AG04450 (cell line): ENCODE results near the gene USP20. TPM values are rescaled to one million over a fixed set of nuclear protein-coding genes. Genes with fewer than 3 reads are reported as not detected.

Source experiments
- CTCF ChIA-PET: fragments of 300-600, 350-600 bp; formaldehyde crosslinking; extraction: SDS; loops from one replicate; lab custom pipeline; 2022; ENCODE audit warnings: antibody characterized with exemption, inconsistent platforms; lab: Charles Lee
- POLR2A ChIA-PET: fragments of 350-600 bp; formaldehyde crosslinking; extraction: SDS; loops from one replicate; lab custom pipeline; 2021; ENCODE audit warnings: antibody characterized with exemption, inconsistent platforms; lab: Yijun Ruan, JAX
- DNase-seq: peaks from one replicate; pipeline ENCODE4 v3.0.0-alpha.2; 2011; ENCODE audit warnings: low read depth, low spot score
- H3K27ac ChIP-seq: one replicate; pipeline ENCODE4 v1.5.1; 2012; ENCODE audit warnings: low read depth, low read length, control low read depth
- H3K27me3 ChIP-seq: one replicate; pipeline ENCODE4 v1.6.0; 2012; ENCODE audit warnings: low read length; ENCODE audit not compliant: control insufficient read depth, insufficient read depth
- H3K4me3 ChIP-seq: 2 replicates; pipeline ENCODE4 v1.5.1; 2011; ENCODE audit warnings: mild to moderate bottlenecking, low read depth, low read length, control low read depth
- H3K9me3 ChIP-seq: 2 replicates; pipeline ENCODE4 v1.5.1; 2012; ENCODE audit warnings: low read length; ENCODE audit not compliant: control insufficient read depth, insufficient read depth
- polyA plus RNA-seq: library from polyadenylated mRNA; depleted of rRNA; stranded (reverse); fragments of >200 nt; gene quantifications from 2 replicates; pipeline ENCODE4 v1.2.3, GENCODE V29; 2011
- TF ChIP-seq, protein P1 (sequence below): IDR thresholded peaks from 2 replicates; pipeline ENCODE4 v1.5.1; 2011; ENCODE audit warnings: low read depth, low read length, control low read depth, inconsistent platforms

USP20 gene
- polyA plus RNA-seq, 1 experiment: 10.3 TPM

DNA sequence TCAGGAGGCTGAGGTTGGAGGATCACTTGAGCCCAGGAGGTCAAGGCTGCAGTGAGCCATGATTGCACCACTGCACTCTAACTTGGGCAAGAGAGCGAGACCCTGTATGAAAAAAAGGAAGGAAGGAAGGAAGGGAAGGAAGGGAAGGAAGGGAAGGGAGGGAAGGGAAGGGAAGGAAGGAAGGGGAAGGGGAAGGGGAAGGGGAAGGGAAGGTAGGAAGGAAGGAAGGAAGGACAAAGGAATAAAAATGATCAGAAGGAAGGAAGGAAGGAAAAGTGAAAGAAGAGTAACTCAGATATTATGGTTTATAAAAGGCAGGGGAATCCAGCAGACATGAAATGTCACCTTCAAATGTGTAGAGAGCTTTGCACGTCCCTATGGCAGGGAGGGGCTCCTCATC is 64.4 kb downstream of the USP20 start:
- POLR2A ChIA-PET: no interaction called here
- H3K4me3 ChIP-seq: no peak overlapping the region
- no peak overlapping the region for H3K27ac ChIP-seq
- no peak for DNase-seq
- H3K9me3 ChIP-seq: no peaks in the 10 kb centered on the region; the same call in 1 of the 2 replicates
- H3K27me3 ChIP-seq: no peaks in the 10 kb centered on the region
- TF ChIP-seq, protein P1, sequence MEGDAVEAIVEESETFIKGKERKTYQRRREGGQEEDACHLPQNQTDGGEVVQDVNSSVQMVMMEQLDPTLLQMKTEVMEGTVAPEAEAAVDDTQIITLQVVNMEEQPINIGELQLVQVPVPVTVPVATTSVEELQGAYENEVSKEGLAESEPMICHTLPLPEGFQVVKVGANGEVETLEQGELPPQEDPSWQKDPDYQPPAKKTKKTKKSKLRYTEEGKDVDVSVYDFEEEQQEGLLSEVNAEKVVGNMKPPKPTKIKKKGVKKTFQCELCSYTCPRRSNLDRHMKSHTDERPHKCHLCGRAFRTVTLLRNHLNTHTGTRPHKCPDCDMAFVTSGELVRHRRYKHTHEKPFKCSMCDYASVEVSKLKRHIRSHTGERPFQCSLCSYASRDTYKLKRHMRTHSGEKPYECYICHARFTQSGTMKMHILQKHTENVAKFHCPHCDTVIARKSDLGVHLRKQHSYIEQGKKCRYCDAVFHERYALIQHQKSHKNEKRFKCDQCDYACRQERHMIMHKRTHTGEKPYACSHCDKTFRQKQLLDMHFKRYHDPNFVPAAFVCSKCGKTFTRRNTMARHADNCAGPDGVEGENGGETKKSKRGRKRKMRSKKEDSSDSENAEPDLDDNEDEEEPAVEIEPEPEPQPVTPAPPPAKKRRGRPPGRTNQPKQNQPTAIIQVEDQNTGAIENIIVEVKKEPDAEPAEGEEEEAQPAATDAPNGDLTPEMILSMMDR: no peak
- CTCF ChIA-PET: no interaction called here

DNA sequence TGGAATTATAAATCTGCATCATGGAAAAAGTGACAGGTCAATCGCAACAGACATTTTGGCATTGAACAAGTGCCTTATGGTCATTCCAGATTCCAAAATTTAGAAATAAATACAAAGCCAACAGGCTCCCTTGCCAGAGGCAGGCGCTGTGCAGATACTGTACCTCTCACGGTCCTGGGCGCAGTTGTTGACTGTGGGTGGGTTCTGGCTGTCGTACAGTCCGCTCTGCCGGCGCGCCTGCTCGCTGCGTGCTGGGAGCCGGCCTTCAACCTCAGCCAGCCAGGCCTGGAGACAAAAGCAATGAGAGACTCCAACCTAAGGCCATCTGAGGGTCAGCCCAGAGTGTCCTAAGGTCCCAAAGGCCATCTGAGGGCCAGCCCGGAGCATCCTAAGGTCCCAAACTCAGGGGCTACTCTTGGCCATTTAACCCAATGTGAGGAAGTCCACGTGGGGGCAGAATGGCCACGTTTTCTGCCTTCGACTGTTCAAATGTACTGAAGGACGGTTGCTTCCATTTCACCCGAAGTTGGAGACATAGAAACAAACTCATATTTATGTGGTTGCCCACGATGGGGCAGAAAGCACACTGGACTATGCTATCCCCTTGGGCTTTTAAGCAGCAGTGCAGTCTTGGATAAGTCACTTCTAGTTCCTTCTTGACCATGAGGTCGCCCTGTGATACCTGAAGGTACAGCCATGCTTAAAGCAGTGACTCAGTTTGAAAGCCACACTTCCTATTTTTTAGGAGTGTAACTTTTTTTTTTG is 65.2 kb downstream of the USP20 start:
- ChIA-PET POLR2A (no interaction called here), CTCF (no interaction called here)
- no peaks in the 10 kb centered on the region for H3K27me3 ChIP-seq
- H3K9me3 ChIP-seq: no peaks in the 10 kb centered on the region; the same call in 1 of the 2 replicates
- TF ChIP-seq, protein P1: no peak
- no peak overlapping the region for H3K4me3 ChIP-seq
- no peak overlapping the region for H3K27ac ChIP-seq
- DNase-seq: no peak

DNA sequence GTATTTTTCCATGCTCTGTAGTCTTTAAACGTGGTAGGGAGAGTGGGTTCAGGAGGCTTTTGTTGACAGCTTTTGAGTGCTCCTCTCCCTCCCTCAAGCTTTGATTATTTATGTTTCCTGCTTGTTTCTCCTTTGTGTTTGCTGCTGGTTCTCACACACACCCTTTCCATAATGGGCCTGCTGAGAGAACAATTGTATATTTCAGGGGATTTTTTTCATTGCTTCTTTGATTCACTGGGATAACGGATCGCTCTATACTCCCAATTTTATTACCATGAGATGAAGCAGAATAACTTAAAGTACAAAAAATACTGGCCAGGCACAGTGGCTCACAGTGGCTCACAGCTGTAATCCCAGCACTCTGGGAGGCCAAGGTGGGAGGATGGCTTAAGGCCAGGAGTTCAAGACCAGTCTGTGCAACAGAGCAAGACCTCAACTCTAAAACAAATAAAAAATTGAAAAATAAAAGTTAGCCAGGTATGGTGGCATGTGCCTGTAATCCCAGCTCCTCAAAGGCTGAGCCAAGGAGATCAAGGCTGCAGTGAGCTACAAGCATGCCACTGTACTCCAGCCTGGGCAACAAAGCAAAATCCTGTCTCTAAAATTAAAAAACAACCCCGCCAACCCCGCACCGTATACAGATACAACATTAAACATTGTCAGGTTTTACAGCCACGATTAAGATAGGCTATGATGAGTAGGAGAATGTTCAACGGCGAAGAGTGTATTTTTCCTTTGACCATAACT is 66.9 kb downstream of the USP20 start:
- H3K27me3 ChIP-seq: no peaks in the 10 kb centered on the region
- H3K9me3 ChIP-seq: no peaks in the 10 kb centered on the region; the same call in 1 of the 2 replicates
- CTCF ChIA-PET: no interaction called here
- TF ChIP-seq, protein P1: no peak
- DNase-seq: no peak
- no peak overlapping the region for H3K27ac ChIP-seq
- H3K4me3 ChIP-seq: no peak overlapping the region
- POLR2A ChIA-PET: no interaction called here

DNA sequence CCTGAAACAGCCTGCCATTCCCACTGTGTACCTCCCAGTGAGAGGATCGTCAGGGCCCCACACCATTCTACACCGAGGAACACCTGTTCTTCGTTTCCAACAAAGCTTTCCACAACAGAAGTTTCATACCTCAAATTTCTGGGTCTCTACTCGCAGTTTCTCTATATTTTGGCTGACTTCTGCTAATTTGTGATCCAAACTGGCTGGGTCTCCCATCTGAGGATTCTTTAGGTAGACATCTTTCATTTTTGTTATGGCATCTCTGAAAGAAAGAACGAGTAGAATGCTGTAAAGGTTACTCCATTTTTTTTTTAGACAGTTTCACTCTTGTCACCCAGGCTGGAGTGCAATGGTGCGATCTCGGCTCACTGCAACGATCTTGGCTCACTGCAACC is 67.5 kb downstream of the USP20 start:
- DNase-seq: no peak
- Histone ChIP-seq H3K27me3 (no peaks in the 10 kb centered on the region), H3K4me3 (no peak overlapping the region), H3K9me3 (no peaks in the 10 kb centered on the region; the same call in 1 of the 2 replicates), H3K27ac (no peak overlapping the region)
- ChIA-PET CTCF (interaction anchor here (0.6 kb wide), 1 partner anchor 875 kb away, joined by 9 read pairs; the partner anchor contains the start of gene SH3GLB2), POLR2A (no interaction called here)
- TF ChIP-seq, protein P1: no peak

DNA sequence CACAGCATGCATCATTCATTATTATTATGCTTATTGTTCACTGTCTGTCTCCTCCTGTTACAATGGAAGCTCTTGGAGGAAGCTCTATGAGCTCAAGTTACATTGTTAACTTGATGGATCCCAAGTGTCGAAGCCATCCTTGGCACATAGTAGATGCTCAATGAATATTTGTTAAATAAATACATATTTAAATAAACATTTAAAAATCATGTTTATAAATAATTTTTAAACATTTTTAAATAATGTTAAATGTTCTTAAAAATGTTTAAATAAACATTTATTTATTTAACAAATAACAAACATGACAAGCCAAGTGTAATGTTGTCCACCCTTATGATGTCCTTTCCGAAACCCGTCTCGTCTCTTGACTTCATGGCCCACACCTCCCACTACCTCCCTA is 69.5 kb downstream of the USP20 start:
- DNase-seq: no peak
- Histone ChIP-seq H3K27me3 (no peaks in the 10 kb centered on the region), H3K9me3 (no peaks in the 10 kb centered on the region; the same call in 1 of the 2 replicates), H3K27ac (no peak overlapping the region), H3K4me3 (no peak overlapping the region)
- ChIA-PET POLR2A (no interaction called here), CTCF (no interaction called here)
- TF ChIP-seq, protein P1: no peak
